Activated T-cell treated with anti-CD3 and anti-CD28 coated beads, Interleukin-2, amount 50 U/mL, for 4 hours (primary cell): Measurements from ENCODE around the gene CPT1B. TPM values are rescaled to one million over a fixed set of nuclear protein-coding genes. Genes with fewer than 3 reads are reported as not detected.

Experiments
- ATAC-seq, 2 donors: fragments of 200-7000 bp; cut with Tn5 transposase; one replicate each; pipeline ENCODE4 v1.10.0; 2021
- DNase-seq: peaks from one replicate; pipeline ENCODE4 v3.0.0-alpha.2; 2020
- H3K27me3 Mint-ChIP-seq: one replicate; pipeline ENCODE4 v1.8.0; 2021; ENCODE audit warnings: low read depth, mixed read lengths
- H3K36me3 Mint-ChIP-seq: one replicate; pipeline ENCODE4 v1.8.0; 2022; ENCODE audit warnings: mixed read lengths; ENCODE audit not compliant: insufficient read depth
- H3K4me1 Mint-ChIP-seq: one replicate; pipeline ENCODE4 v1.8.0; 2021; ENCODE audit warnings: low read depth, mixed read lengths
- H3K4me3 Mint-ChIP-seq: one replicate; pipeline ENCODE4 v1.8.0; 2021; ENCODE audit warnings: mild to moderate bottlenecking, moderate library complexity, mixed read lengths
- H3K9me3 Mint-ChIP-seq: one replicate; pipeline ENCODE4 v1.8.0; 2021; ENCODE audit warnings: mixed read lengths
- total RNA-seq, 3 donors: library from RNA; stranded (reverse); gene quantifications; one replicate each; pipeline ENCODE4 v1.2.1, GENCODE V29; 2021

CPT1B gene
- total RNA-seq, 3 donors from 2014 or later = 30.0 to 38.3 (median 32.7) TPM

- Mint-ChIP-seq H3K4me1 (peaks cover 5% of the 10 kb centered on the region), H3K27me3 (peaks cover 48% of the 10 kb centered on the region), H3K4me3 (no peak overlapping the region), H3K9me3 (no peaks in the 10 kb centered on the region), H3K36me3 (no peaks in the 10 kb centered on the region)
- ATAC-seq (no peak), DNase-seq (no peak)
Observed at GRCh38 chr22:50605002-50605612, 26.9 kb upstream of the CPT1B start.

DNA sequence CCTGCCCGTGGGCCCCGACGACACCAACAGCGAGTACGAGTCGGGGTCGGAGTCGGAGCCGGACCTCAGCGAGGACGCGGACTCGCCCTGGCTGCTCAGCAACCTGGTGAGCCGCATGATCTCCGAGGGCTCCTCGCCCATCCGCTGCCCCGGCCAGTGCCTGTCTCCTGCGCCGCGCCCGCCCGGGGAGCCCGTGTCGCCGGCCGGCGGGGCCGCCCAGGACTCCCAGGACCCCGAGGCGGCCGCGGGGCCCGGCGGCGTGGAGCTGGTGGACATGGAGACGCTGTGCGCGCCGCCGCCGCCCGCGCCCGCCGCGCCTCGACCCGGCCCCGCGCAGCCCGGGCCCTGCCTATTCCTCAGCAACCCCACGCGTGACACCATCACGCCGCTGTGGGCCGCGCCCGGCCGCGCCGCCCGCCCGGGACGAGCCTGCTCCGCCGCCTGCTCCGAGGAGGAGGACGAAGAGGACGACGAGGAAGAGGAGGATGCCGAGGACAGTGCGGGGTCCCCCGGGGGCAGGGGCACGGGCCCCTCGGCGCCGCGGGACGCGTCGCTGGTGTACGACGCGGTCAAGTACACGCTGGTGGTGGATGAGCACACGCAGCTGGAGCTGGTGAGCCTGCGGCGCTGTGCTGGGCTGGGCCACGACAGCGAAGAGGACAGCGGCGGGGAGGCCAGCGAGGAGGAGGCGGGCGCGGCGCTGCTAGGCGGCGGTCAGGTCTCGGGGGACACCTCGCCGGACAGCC is 26.2 kb upstream of the CPT1B start:
- Mint-ChIP-seq H3K4me1 (peaks cover 10% of the 10 kb centered on the region), H3K27me3 (peaks cover 51% of the 10 kb centered on the region), H3K9me3 (no peaks in the 10 kb centered on the region), H3K36me3 (no peaks in the 10 kb centered on the region), H3K4me3 (no peak overlapping the region)
- DNase-seq = no peak
- no peak for ATAC-seq

GRCh38 chr22:50603511-50604255 is 25.5 kb upstream of the CPT1B start:
- DNase-seq (no peak), ATAC-seq (no peak)
- Mint-ChIP-seq H3K4me1 (peaks cover 10% of the 10 kb centered on the region), H3K4me3 (no peak overlapping the region), H3K27me3 (peaks cover 54% of the 10 kb centered on the region), H3K9me3 (no peaks in the 10 kb centered on the region), H3K36me3 (no peaks in the 10 kb centered on the region)

GRCh38 chr22:50602338-50602700 is 24.1 kb upstream of the CPT1B start:
- H3K9me3 Mint-ChIP-seq = no peaks in the 10 kb centered on the region
- H3K4me1 Mint-ChIP-seq = peaks cover 10% of the 10 kb centered on the region
- ATAC-seq (no peak), DNase-seq (no peak)
- H3K27me3 Mint-ChIP-seq = peaks cover 53% of the 10 kb centered on the region
- H3K36me3 Mint-ChIP-seq = peaks cover 2% of the 10 kb centered on the region
- peak overlapping the region; percentile 12 for H3K4me3 Mint-ChIP-seq

DNA sequence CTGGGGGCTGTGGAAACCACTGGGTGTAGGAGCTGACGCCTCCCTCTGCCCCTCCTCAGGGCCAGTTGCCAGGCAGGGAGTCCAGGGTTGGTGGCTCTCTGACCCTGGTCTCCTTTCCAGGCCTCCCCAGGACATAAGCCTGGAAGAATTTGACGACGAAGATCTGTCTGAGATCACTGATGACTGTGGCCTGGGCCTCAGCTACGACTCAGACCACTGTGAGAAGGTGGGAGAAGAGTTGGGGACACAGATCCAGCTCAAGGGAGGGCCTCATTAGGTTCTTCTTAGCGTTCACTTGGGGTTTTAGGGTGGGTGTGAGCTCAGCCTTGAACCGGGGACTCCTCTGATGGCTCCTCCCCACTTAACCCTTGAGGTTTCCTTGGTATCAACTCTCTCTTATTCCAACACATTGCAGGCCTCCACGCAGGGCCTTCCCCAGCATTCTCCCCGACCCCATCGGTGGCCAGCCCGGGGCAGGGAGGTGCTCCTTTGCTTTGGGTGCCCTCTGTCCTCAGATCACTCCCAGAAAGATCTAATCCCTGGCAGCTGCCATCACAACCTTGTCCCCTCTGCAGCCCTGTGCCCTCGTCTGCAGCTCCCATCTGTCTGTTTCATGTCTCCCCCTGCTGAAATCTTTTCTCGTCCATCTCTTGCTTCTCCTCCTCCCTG is 23.6 kb upstream of the CPT1B start:
- Mint-ChIP-seq H3K9me3 (no peaks in the 10 kb centered on the region), H3K4me1 (peaks cover 10% of the 10 kb centered on the region), H3K27me3 (peaks cover 52% of the 10 kb centered on the region), H3K4me3 (peak overlapping the region; percentile 57), H3K36me3 (peaks cover 5% of the 10 kb centered on the region)
- DNase-seq = no peak
- ATAC-seq = no peak

DNA sequence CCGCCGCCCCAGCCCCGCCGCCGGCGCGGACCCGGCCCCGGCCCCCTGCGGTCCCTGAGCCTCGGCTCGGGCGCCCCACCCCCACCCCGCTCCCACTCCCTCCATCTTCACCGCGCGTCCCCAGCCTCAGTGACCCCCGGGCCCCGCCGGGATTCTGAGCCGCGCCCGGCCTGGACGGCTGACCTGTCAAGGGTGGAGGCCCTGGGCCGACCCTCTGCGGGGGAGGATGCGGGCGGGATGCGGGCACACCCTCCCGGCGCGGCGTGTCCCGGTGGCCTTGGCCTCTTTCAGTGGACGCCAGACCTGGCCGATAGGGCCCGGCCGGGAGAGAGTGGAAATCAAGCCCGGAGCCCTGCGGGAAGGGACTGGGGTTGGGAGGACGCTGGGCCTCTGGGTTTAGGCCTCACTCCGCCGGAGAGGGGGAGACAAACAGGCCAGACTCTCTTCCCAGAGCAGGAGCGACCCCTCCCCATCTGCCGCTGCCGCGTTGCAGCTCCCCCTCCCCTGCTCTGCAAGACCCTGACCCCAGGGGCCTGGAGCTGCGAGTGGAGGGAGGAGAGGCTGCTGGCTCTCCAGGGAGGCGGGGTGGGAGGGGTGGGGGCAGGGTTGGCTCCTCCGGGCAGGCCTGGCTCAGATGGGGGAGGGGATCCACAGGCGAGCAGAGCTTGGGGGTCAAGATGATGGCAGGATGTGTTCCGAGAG is 22.9 kb upstream of the CPT1B start:
- H3K9me3 Mint-ChIP-seq = no peaks in the 10 kb centered on the region
- peaks cover 8% of the 10 kb centered on the region for H3K36me3 Mint-ChIP-seq
- peaks cover 48% of the 10 kb centered on the region for H3K27me3 Mint-ChIP-seq
- peaks cover 10% of the 10 kb centered on the region for H3K4me1 Mint-ChIP-seq
- peak overlapping the region; percentile 57 for H3K4me3 Mint-ChIP-seq
- DNase-seq (no peak), ATAC-seq (peak in 1 of 2 donors; percentile 8)

- no peaks in the 10 kb centered on the region for H3K9me3 Mint-ChIP-seq
- H3K36me3 Mint-ChIP-seq = peaks cover 8% of the 10 kb centered on the region
- peaks cover 10% of the 10 kb centered on the region for H3K4me1 Mint-ChIP-seq
- H3K27me3 Mint-ChIP-seq = peaks cover 42% of the 10 kb centered on the region
- peak; percentile 55 to 71 for ATAC-seq
- H3K4me3 Mint-ChIP-seq = peak within 1 kb of the TSS; percentile 57
- no peak for DNase-seq
Observed at GRCh38 chr22:50600538-50600937, 22.3 kb upstream of the CPT1B start, which contains the start of gene MAPK8IP2. TSS of gene MAPK8IP2 (plus strand) at chr22:50600793. CDS start at chr22:50600819, 26 bp downstream.

- H3K36me3 Mint-ChIP-seq = peaks cover 8% of the 10 kb centered on the region
- H3K4me1 Mint-ChIP-seq = peaks cover 10% of the 10 kb centered on the region
- peak; percentile 50 for DNase-seq
- H3K9me3 Mint-ChIP-seq = no peaks in the 10 kb centered on the region
- ATAC-seq = peak; percentile 78 to 87
- peaks cover 39% of the 10 kb centered on the region for H3K27me3 Mint-ChIP-seq
- peak overlapping the region; percentile 43 for H3K4me3 Mint-ChIP-seq
Observed at GRCh38 chr22:50599816-50600455, 21.7 kb upstream of the CPT1B start.

DNA sequence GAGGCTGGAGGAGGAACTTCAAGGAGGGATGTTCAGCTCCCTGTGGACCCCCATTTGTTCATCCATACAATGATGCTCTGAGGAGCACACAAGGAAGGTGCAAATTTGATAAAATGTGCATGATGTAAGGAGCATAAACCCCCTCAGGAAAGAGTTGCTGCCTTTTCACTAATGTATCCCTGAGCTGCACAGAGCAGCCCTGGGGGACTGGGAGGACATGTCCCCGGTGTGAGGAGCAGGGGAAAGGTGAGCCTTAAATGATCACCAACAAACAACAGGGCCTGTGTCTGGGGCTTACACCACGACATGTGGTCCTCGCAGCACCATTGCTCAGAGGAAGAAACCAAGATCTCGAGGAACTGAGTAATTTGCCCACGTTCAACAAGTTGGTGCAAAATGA is 18.9 kb upstream of the CPT1B start:
- Mint-ChIP-seq H3K27me3 (peaks cover 26% of the 10 kb centered on the region), H3K36me3 (peaks cover 12% of the 10 kb centered on the region), H3K9me3 (no peaks in the 10 kb centered on the region), H3K4me3 (no peak overlapping the region), H3K4me1 (peaks cover 8% of the 10 kb centered on the region)
- DNase-seq = no peak
- ATAC-seq = no peak

- ATAC-seq = no peak
- H3K27me3 Mint-ChIP-seq = peaks cover 19% of the 10 kb centered on the region
- H3K36me3 Mint-ChIP-seq = peaks cover 15% of the 10 kb centered on the region
- peaks cover 5% of the 10 kb centered on the region for H3K4me1 Mint-ChIP-seq
- H3K4me3 Mint-ChIP-seq = no peak overlapping the region
- no peak for DNase-seq
- no peaks in the 10 kb centered on the region for H3K9me3 Mint-ChIP-seq
Observed at GRCh38 chr22:50595189-50595588, 17.0 kb upstream of the CPT1B start.

DNA sequence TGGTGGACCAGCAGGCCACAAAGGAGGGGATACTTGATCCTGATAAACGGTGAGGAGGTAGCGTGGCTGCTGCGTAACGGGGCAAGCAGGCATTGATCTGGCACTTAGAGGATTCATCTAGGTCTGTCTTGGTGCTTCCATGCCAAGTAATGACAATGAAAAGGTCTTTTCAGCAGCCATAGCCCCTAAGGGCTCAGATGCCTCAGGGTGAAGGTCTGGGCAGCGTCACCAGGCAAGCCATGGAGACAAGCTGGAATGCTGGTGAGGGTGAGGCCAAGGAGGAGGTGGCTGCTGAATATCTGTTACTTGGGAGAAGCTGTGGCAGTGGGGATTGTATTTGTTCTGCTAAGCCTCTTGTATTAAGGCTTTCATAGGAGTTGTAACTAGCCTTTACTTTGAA is 9.2 kb upstream of the CPT1B start:
- Mint-ChIP-seq H3K9me3 (no peaks in the 10 kb centered on the region), H3K4me3 (no peak overlapping the region), H3K36me3 (peaks cover 6% of the 10 kb centered on the region), H3K27me3 (no peaks in the 10 kb centered on the region), H3K4me1 (peaks cover 7% of the 10 kb centered on the region)
- DNase-seq (no peak), ATAC-seq (no peak)

GRCh38 chr22:50586416-50586815 is 8.2 kb upstream of the CPT1B start:
- H3K36me3 Mint-ChIP-seq = peaks cover 2% of the 10 kb centered on the region
- no peaks in the 10 kb centered on the region for H3K9me3 Mint-ChIP-seq
- H3K27me3 Mint-ChIP-seq = no peaks in the 10 kb centered on the region
- ATAC-seq (no peak), DNase-seq (no peak)
- peaks cover 9% of the 10 kb centered on the region for H3K4me1 Mint-ChIP-seq
- H3K4me3 Mint-ChIP-seq = no peak overlapping the region

DNA sequence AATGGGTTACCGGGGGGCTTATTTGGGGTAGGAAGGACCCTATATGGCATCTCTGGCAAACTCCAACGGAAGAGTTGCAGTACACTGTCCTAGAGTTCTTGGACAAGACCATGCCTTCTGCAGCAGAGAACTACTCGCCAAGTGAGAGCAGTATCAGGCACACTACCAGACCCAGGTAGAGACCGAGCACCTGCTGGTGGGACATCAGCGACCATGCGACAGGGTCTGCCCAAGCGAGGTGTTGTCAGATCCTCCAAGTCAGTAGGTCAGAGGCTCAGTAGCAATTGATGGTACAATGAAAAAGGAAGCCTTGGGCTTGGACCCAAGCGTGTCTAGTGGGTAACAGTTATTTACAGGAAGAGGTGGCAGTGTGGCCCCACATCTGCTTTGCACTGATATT is 7.6 kb upstream of the CPT1B start:
- Mint-ChIP-seq H3K36me3 (no peaks in the 10 kb centered on the region), H3K4me1 (peaks cover 10% of the 10 kb centered on the region), H3K27me3 (no peaks in the 10 kb centered on the region), H3K4me3 (no peak overlapping the region), H3K9me3 (no peaks in the 10 kb centered on the region)
- ATAC-seq = no peak
- DNase-seq = no peak
